Kasumi-1 (cell line): Measurements from ENCODE around the gene NSG1.
"Not testable (repeated sequence)": the region's sequence is repeated elsewhere in the genome, so short reads cannot be mapped to it uniquely, and the experiment has no call there.

Experiments
- DNase-seq, 2 experiments: peaks; one replicate each; lab custom pipeline; 2025; lab: John Stamatoyannopoulos, UW

Gene NSG1

GRCh38 chr4:4386736-4387392 is at the start of gene NSG1:
NSG1 (plus strand) TSS chr4:4387102; CDS start chr4:4387630, 528 bp downstream.
- no peak for DNase-seq

- no peak for DNase-seq
Measured at GRCh38 chr4:4338210-4339001, 48.5 kb upstream of the NSG1 start.

GRCh38 chr4:4339504-4340085 is 47.3 kb upstream of the NSG1 start:
- DNase-seq = no peak

GRCh38 chr4:4341861-4342650 is 44.8 kb upstream of the NSG1 start:
- DNase-seq = no peak

- no peak for DNase-seq
Measured at GRCh38 chr4:4343038-4343437, 43.9 kb upstream of the NSG1 start.

GRCh38 chr4:4344915-4345527 is 41.9 kb upstream of the NSG1 start:
- no peak for DNase-seq

GRCh38 chr4:4347585-4347984 is 39.3 kb upstream of the NSG1 start:
- DNase-seq = no peak

- not testable (repeated sequence) for DNase-seq
Measured at GRCh38 chr4:4348585-4348984, 38.3 kb upstream of the NSG1 start.

GRCh38 chr4:4349867-4350266 is 37.0 kb upstream of the NSG1 start:
- DNase-seq = no peak

- DNase-seq = no peak
Measured at GRCh38 chr4:4350909-4351308, 36.0 kb upstream of the NSG1 start.

GRCh38 chr4:4355302-4355701 is 31.6 kb upstream of the NSG1 start:
- DNase-seq = no peak

GRCh38 chr4:4356106-4357041 is 30.5 kb upstream of the NSG1 start:
- no peak for DNase-seq

GRCh38 chr4:4358093-4358854 is 28.6 kb upstream of the NSG1 start:
- no peak for DNase-seq

- no peak for DNase-seq
Measured at GRCh38 chr4:4361883-4362282, 25.0 kb upstream of the NSG1 start.

- no peak for DNase-seq
Measured at GRCh38 chr4:4362991-4363697, 23.8 kb upstream of the NSG1 start.

GRCh38 chr4:4364061-4364460 is 22.8 kb upstream of the NSG1 start:
- no peak for DNase-seq

GRCh38 chr4:4364486-4365208 is 22.3 kb upstream of the NSG1 start:
- no peak for DNase-seq

- DNase-seq = no peak
Measured at GRCh38 chr4:4368809-4369580, 17.9 kb upstream of the NSG1 start.
